CD4-positive, alpha-beta T cell (primary cell): ENCODE measurements around the gene RNASET2. TPM values are rescaled to one million over a fixed set of nuclear protein-coding genes. Genes with fewer than 3 reads are reported as not detected.

Experiments used
- ATAC-seq: fragments of 200-7000 bp; cut with Tn5 transposase; one replicate; pipeline ENCODE4 v1.10.0; 2022; ENCODE audit warnings: mild to moderate bottlenecking; ENCODE audit not compliant: poor library complexity
- CTCF ChIA-PET: fragments of 350-600 bp; sonication (Branson Sonifier 250); formaldehyde crosslinking; loops from one replicate; lab custom pipeline; 2021; ENCODE audit warnings: antibody characterized with exemption, inconsistent platforms; lab: Charles Lee
- POLR2A ChIA-PET: fragments of 350-600 bp; sonication (Branson Sonifier 250); formaldehyde crosslinking; loops from one replicate; lab custom pipeline; 2021; ENCODE audit warnings: antibody characterized with exemption, inconsistent platforms; lab: Charles Lee
- DNase-seq, 14 experiments: peaks; one replicate each; pipeline ENCODE4 v3.0.0-alpha.2; 2013 to 2020; ENCODE audit warnings: mixed read lengths in 2 of 14
- H3K27ac ChIP-seq, 2 donors: one replicate each; pipeline versions ENCODE4 v1.5.1 to v1.7.0; 2013; ENCODE audit warnings: low read length in 2 of 2, low read depth in 1 of 2, mild to moderate bottlenecking in 1 of 2
- H3K27me3 ChIP-seq, 2 experiments: 1 replicate in 1 of 2; 2 replicates in 1 of 2; pipeline versions ENCODE4 v1.6.1 to v1.7.0; 2013; ENCODE audit warnings: low read length in 2 of 2, control low read depth in 1 of 2, mild to moderate bottlenecking in 1 of 2, moderate library complexity in 1 of 2; ENCODE audit not compliant: insufficient read depth in 2 of 2, control insufficient read depth in 1 of 2
- H3K36me3 ChIP-seq: one replicate; pipeline ENCODE4 v1.6.1; 2013; ENCODE audit warnings: low read length, control low read depth; ENCODE audit not compliant: insufficient read depth
- H3K4me1 ChIP-seq: one replicate; pipeline ENCODE4 v1.6.1; 2013; ENCODE audit warnings: low read length, control low read depth; ENCODE audit not compliant: insufficient read depth
- H3K4me3 ChIP-seq: one replicate; pipeline ENCODE4 v1.5.1; 2013; ENCODE audit warnings: mild to moderate bottlenecking, low read length, moderate library complexity
- H3K9me3 ChIP-seq, 2 experiments: 1 replicate in 1 of 2; 2 replicates in 1 of 2; pipeline versions ENCODE4 v1.6.1 to v1.7.0; 2013; ENCODE audit warnings: low read length in 2 of 2, mild to moderate bottlenecking in 2 of 2, control low read depth in 1 of 2, moderate library complexity in 1 of 2; ENCODE audit not compliant: control insufficient read depth in 1 of 2, insufficient read depth in 1 of 2
- H3K27ac Mint-ChIP-seq: one replicate; pipeline ENCODE4 v1.8.0; 2020; ENCODE audit warnings: mixed read lengths
- H3K27me3 Mint-ChIP-seq: one replicate; pipeline ENCODE4 v1.8.0; 2021; ENCODE audit warnings: mixed read lengths
- H3K36me3 Mint-ChIP-seq: one replicate; pipeline ENCODE4 v1.8.0; 2021; ENCODE audit warnings: low read depth, mixed read lengths
- H3K4me1 Mint-ChIP-seq: one replicate; pipeline ENCODE4 v1.8.0; 2021; ENCODE audit warnings: low read depth, mixed read lengths
- H3K4me3 Mint-ChIP-seq: one replicate; pipeline ENCODE4 v1.8.0; 2020; ENCODE audit warnings: mild to moderate bottlenecking, mixed read lengths
- H3K9me3 Mint-ChIP-seq: one replicate; pipeline ENCODE4 v1.8.0; 2020; ENCODE audit warnings: mixed read lengths
- CTCF ChIP-seq: fragments of 200-600 bp; IDR thresholded peaks from one replicate; pipeline ENCODE4 v1.8.0; 2022; ENCODE audit warnings: antibody characterized with exemption, mild to moderate bottlenecking
- intact Hi-C, 2 experiments: fragments of 100-400 bp; cut with DNase I in 1 of 2; cut with micrococcal nuclease in 1 of 2; formaldehyde crosslinking; loops; one replicate each; pipeline versions ENCODE4 v1.15.1 to v1.9.0; 2023 to 2025; cut with DNase I, micrococcal nuclease
- total RNA-seq, 174 experiments: library from RNA in 2 of 174; stranded (reverse) in 2 of 174; gene quantifications; one replicate each; pipeline ENCODE4 v1.2.3 and lab custom pipeline; 2021 to 2026

The RNASET2 gene
- total RNA-seq, 2 experiments from 2014 or later = 164 to 165 TPM

- ChIA-PET CTCF (interaction anchor here (10.0 kb wide), 1 partner anchor 34 kb away, joined by 50 read pairs; no protein-coding TSS in a partner anchor), POLR2A (interaction anchor here (0.7 to 3.4 kb wide), 9 partner anchors 14 to 613 kb away, joined by 3 to 32 read pairs (median 10); partner anchors contain the start of genes CEP43 and SFT2D1)
- no peaks in the 10 kb centered on the region for H3K9me3 ChIP-seq
- H3K27me3 Mint-ChIP-seq = no peaks in the 10 kb centered on the region
- ATAC-seq (no peak), DNase-seq (peak in 7 of 14 experiments; percentile 28 to 77 (median 56))
- peaks cover 81% of the 10 kb centered on the region for H3K4me1 Mint-ChIP-seq
- H3K36me3 Mint-ChIP-seq = peaks cover 48% of the 10 kb centered on the region
- peaks cover 13% of the 10 kb centered on the region for H3K36me3 ChIP-seq
- intact Hi-C loops = loop anchor here (1.0 to 10.0 kb wide), 4 partner anchors 34 to 870 kb away; partner anchors contain the start of genes AFDN (in 1 of the 2), CEP43 (in 1 of the 2) and RPS6KA2 (in 1 of the 2)
- H3K9me3 Mint-ChIP-seq = no peaks in the 10 kb centered on the region
- H3K27me3 ChIP-seq = no peaks in the 10 kb centered on the region
- H3K27ac ChIP-seq = peak overlapping the region; percentile 37 to 88
- peak overlapping the region; percentile 95 for H3K4me3 Mint-ChIP-seq
- no peak for TF ChIP-seq CTCF
- peak overlapping the region; percentile 96 for H3K4me3 ChIP-seq
- peaks cover 90% of the 10 kb centered on the region for H3K4me1 ChIP-seq
- peak overlapping the region; percentile 93 for H3K27ac Mint-ChIP-seq
Measured at GRCh38 chr6:166955121-166955864, 1.1 kb downstream of the RNASET2 start.

GRCh38 chr6:166954118-166954713 lies 2.1 kb downstream of the RNASET2 start:
- Histone ChIP-seq H3K27me3 (no peaks in the 10 kb centered on the region), H3K4me3 (peak overlapping the region; percentile 96), H3K4me1 (peaks cover 90% of the 10 kb centered on the region), H3K27ac (peak overlapping the region; percentile 79 to 88), H3K36me3 (peaks cover 13% of the 10 kb centered on the region), H3K9me3 (no peaks in the 10 kb centered on the region)
- no peaks in the 10 kb centered on the region for H3K9me3 Mint-ChIP-seq
- ChIA-PET CTCF (interaction anchor here (1.2 to 10.0 kb wide), 2 partner anchors 35 to 188 kb away, joined by 5 to 50 read pairs; no protein-coding TSS in a partner anchor), POLR2A (interaction anchor here (0.7 to 2.4 kb wide), 7 partner anchors 9 to 327 kb away, joined by 3 to 14 read pairs (median 6); partner anchors contain the start of gene CEP43)
- H3K27me3 Mint-ChIP-seq = no peaks in the 10 kb centered on the region
- peak overlapping the region; percentile 93 for H3K27ac Mint-ChIP-seq
- no peak for TF ChIP-seq CTCF
- DNase-seq = no peak
- peaks cover 81% of the 10 kb centered on the region for H3K4me1 Mint-ChIP-seq
- no peak for ATAC-seq
- peak overlapping the region; percentile 95 for H3K4me3 Mint-ChIP-seq
- H3K36me3 Mint-ChIP-seq = peaks cover 59% of the 10 kb centered on the region
- intact Hi-C loops = loop anchor here (5.0 to 10.0 kb wide), 3 partner anchors 33 to 871 kb away; partner anchors contain the start of gene AFDN (in 1 of the 2)
